ENCODE results near the gene TMEM240. TPM values are rescaled to one million over a fixed set of nuclear protein-coding genes. Genes with fewer than 3 reads are reported as not detected.

Gene TMEM240
- total RNA-seq, 1 experiment from 2014 or later = 1.2 TPM

GRCh38 chr1:1556505-1556904 is 16.1 kb upstream of the TMEM240 start:
- Histone ChIP-seq H3K36me3 (ENCODE audit: control insufficient read depth, insufficient read depth, low read length) (no peaks in the 10 kb centered on the region), H3K4me1 (no peaks in the 10 kb centered on the region), H3K27me3 (replicated peaks; ENCODE audit: control insufficient read depth, insufficient read depth, low read length) (no peaks in the 10 kb centered on the region), H3K9me3 (no peaks in the 10 kb centered on the region), H3K4me3 (ENCODE audit: low read depth, low read length) (no peak overlapping the region)
- no peak overlapping the region for H3K4me3 Mint-ChIP-seq (ENCODE audit: unreplicated experiment)
- no peaks in the 10 kb centered on the region for H3K27me3 Mint-ChIP-seq (ENCODE audit: insufficient read depth, unreplicated experiment)
- POLR2A ChIA-PET = no interaction called here
- intact Hi-C loops (cut with micrococcal nuclease; ENCODE audit: unreplicated experiment) = no loop called here
- CTCF ChIA-PET = no interaction called here
- no TSS peak for BruUV-seq (replicated peaks)
- no peak for DNase-seq
- peaks cover 39% of the 10 kb centered on the region for H3K36me3 Mint-ChIP-seq (ENCODE audit: insufficient read depth, unreplicated experiment)
- no peaks in the 10 kb centered on the region for H3K4me1 Mint-ChIP-seq (ENCODE audit: low read depth, unreplicated experiment)
- TF ChIP-seq CTCF (IDR thresholded peaks at IDR 0.05; ENCODE audit: insufficient read depth in 1 of 2, low read depth in 1 of 2, low read length in 1 of 2, severe bottlenecking in 1 of 2, unreplicated experiment in 1 of 2) = no peak
- H3K9me3 Mint-ChIP-seq (ENCODE audit: unreplicated experiment) = no peaks in the 10 kb centered on the region
- H3K27ac Mint-ChIP-seq (ENCODE audit: unreplicated experiment) = no peak overlapping the region

GRCh38 chr1:1554926-1555915 is 14.8 kb upstream of the TMEM240 start:
- no peaks in the 10 kb centered on the region for H3K9me3 Mint-ChIP-seq (ENCODE audit: unreplicated experiment)
- no peaks in the 10 kb centered on the region for H3K9me3 ChIP-seq
- H3K4me1 Mint-ChIP-seq (ENCODE audit: low read depth, unreplicated experiment) = no peaks in the 10 kb centered on the region
- no peaks in the 10 kb centered on the region for H3K4me1 ChIP-seq
- H3K36me3 Mint-ChIP-seq (ENCODE audit: insufficient read depth, unreplicated experiment) = peaks cover 34% of the 10 kb centered on the region
- DNase-seq = no peak
- H3K27ac Mint-ChIP-seq (ENCODE audit: unreplicated experiment) = peak overlapping the region; percentile 19
- H3K4me3 Mint-ChIP-seq (ENCODE audit: unreplicated experiment) = no peak overlapping the region
- no peaks in the 10 kb centered on the region for H3K27me3 Mint-ChIP-seq (ENCODE audit: insufficient read depth, unreplicated experiment)
- intact Hi-C loops (cut with micrococcal nuclease; ENCODE audit: unreplicated experiment) = no loop called here
- CTCF ChIA-PET = no interaction called here
- no peak for TF ChIP-seq CTCF (IDR thresholded peaks at IDR 0.05; ENCODE audit: insufficient read depth in 1 of 2, low read depth in 1 of 2, low read length in 1 of 2, severe bottlenecking in 1 of 2, unreplicated experiment in 1 of 2)
- no peaks in the 10 kb centered on the region for H3K27me3 ChIP-seq (replicated peaks; ENCODE audit: control insufficient read depth, insufficient read depth, low read length)
- H3K36me3 ChIP-seq (ENCODE audit: control insufficient read depth, insufficient read depth, low read length) = no peaks in the 10 kb centered on the region
- no TSS peak for BruUV-seq (replicated peaks)
- POLR2A ChIA-PET = no interaction called here
- H3K4me3 ChIP-seq (ENCODE audit: low read depth, low read length) = no peak overlapping the region

GRCh38 chr1:1554550-1554925 is 14.1 kb upstream of the TMEM240 start:
- no peak for TF ChIP-seq CTCF (IDR thresholded peaks at IDR 0.05; ENCODE audit: insufficient read depth in 1 of 2, low read depth in 1 of 2, low read length in 1 of 2, severe bottlenecking in 1 of 2, unreplicated experiment in 1 of 2)
- Mint-ChIP-seq H3K4me1 (ENCODE audit: low read depth, unreplicated experiment) (no peaks in the 10 kb centered on the region), H3K27ac (ENCODE audit: unreplicated experiment) (peak overlapping the region; percentile 19), H3K36me3 (ENCODE audit: insufficient read depth, unreplicated experiment) (peaks cover 38% of the 10 kb centered on the region), H3K9me3 (ENCODE audit: unreplicated experiment) (no peaks in the 10 kb centered on the region), H3K27me3 (ENCODE audit: insufficient read depth, unreplicated experiment) (no peaks in the 10 kb centered on the region), H3K4me3 (ENCODE audit: unreplicated experiment) (no peak overlapping the region)
- no peak for DNase-seq
- intact Hi-C loops (cut with micrococcal nuclease; ENCODE audit: unreplicated experiment) = no loop called here
- Histone ChIP-seq H3K4me3 (ENCODE audit: low read depth, low read length) (no peak overlapping the region), H3K9me3 (no peaks in the 10 kb centered on the region), H3K27me3 (replicated peaks; ENCODE audit: control insufficient read depth, insufficient read depth, low read length) (no peaks in the 10 kb centered on the region), H3K36me3 (ENCODE audit: control insufficient read depth, insufficient read depth, low read length) (no peaks in the 10 kb centered on the region), H3K4me1 (no peaks in the 10 kb centered on the region)
- POLR2A ChIA-PET = no interaction called here
- CTCF ChIA-PET = no interaction called here
- no TSS peak for BruUV-seq (replicated peaks)

Measured in Caco-2 (cell line).